ENCODE measurements around the gene SPRTN. TPM values are rescaled to one million over a fixed set of nuclear protein-coding genes. Genes with fewer than 3 reads are reported as not detected.

SPRTN gene
- total and polyA plus RNA-seq, 2 of the 4 experiments (the other 2 are of a cell fraction), result 6.5 to 17.4 TPM

DNA sequence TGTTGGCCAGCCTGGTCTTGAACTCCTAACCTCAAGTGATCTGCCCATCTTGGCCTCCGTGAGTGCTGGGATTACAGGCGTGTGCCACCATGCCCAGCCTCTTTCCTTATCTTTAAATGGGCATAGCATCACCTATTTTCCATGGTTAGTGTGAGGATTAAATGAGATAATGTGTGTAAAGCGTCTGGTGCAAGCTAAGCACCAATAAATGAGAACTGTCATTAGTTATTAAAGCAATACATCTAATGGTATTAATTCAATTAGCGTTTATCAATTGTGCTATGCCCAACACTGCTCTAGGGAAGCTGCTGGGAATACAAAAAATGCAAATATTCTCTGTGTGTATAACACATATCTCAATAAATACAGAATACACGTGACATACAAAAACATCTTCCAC lies 10.5 kb upstream of the SPRTN start:
- Histone ChIP-seq H3K18ac (ENCODE audit: low read depth, low read length) (no peak overlapping the region), H3K4me1 (ENCODE audit: control insufficient read depth, insufficient read depth, low read length) (no peaks in the 10 kb centered on the region), H3K4me3 (ENCODE audit: insufficient read depth, low read depth, low read length) (no peak overlapping the region), H3K14ac (replicated peaks; ENCODE audit: low read depth, low read length) (no peak overlapping the region), H3K56ac (ENCODE audit: extremely low read depth, insufficient read depth, low read length) (no peak overlapping the region), H4K8ac (ENCODE audit: low read depth in 2 of 2, low read length in 2 of 2) (no peak overlapping the region), H3K23ac (ENCODE audit: low read depth, low read length) (no peak overlapping the region), H3K9me3 (ENCODE audit: control insufficient read depth, insufficient read depth, low read length) (no peaks in the 10 kb centered on the region), H3K9me1 (ENCODE audit: insufficient read depth, low read length) (no peaks in the 10 kb centered on the region), H3K36me3 (ENCODE audit: control insufficient read depth, insufficient read depth, low read length) (no peaks in the 10 kb centered on the region), H3K79me1 (ENCODE audit: low read depth in 1 of 2, low read length in 2 of 2) (peaks cover 4 to 7% of the 10 kb centered on the region in 2 experiments; a peak in 2 of 4 replicates), H2AK5ac (ENCODE audit: low read depth, low read length) (no peak overlapping the region), H4K91ac (ENCODE audit: insufficient read depth, low read depth, low read length) (no peak overlapping the region), H3K27ac (ENCODE audit: insufficient read depth, low read length) (no peak overlapping the region), H3K9ac (ENCODE audit: low read depth, low read length) (no peak overlapping the region), H3K4ac (ENCODE audit: low read depth, low read length) (no peak overlapping the region), H2BK15ac (ENCODE audit: low read depth, low read length) (no peak overlapping the region), H4K5ac (ENCODE audit: low read depth, low read length) (no peak overlapping the region), H4K20me1 (ENCODE audit: insufficient read depth, low read length) (peaks cover 4% of the 10 kb centered on the region; the same call in 1 of the 2 replicates), H3K4me2 (ENCODE audit: low read depth, low read length) (no peak overlapping the region), H2BK120ac (ENCODE audit: low read depth, low read length) (no peak overlapping the region), H2BK20ac (ENCODE audit: low read depth, low read length) (no peak overlapping the region), H3K27me3 (ENCODE audit: control insufficient read depth, insufficient read depth, low read length) (no peaks in the 10 kb centered on the region), H2AK9ac (replicated peaks; ENCODE audit: low read depth, low read length, poor library complexity) (no peak overlapping the region), H2BK5ac (ENCODE audit: low read depth, low read length, poor library complexity, severe bottlenecking) (no peak overlapping the region), H2AFZ (replicated peaks; ENCODE audit: low read length, poor library complexity) (no peak overlapping the region)
- dilution Hi-C loops (cut with HindIII; ENCODE audit: low sequenced_read_pairs, unreplicated experiment), result no loop called here
- POLR2A ChIA-PET (ENCODE audit: unreplicated experiment), result no interaction called here
- DNase-seq (no peak), ATAC-seq (ENCODE audit: low read depth) (no peak)
- WGBS, 2 experiments (ENCODE audit: extremely low coverage in 2 of 2, insufficient read length in 1 of 2), result no CpG with 5 or more reads among the region's 5 CpGs
- in situ Hi-C loops (cut with MboI; ENCODE audit: low sequenced_read_pairs), result no loop called here
- no peak for TF ChIP-seq RFX5 (IDR thresholded peaks at IDR 0.05; ENCODE audit: low read depth, low read length)
- no peak for TF ChIP-seq CHD1 (IDR thresholded peaks at IDR 0.05; ENCODE audit: low read depth, low read length)
- TF ChIP-seq MAFK (IDR thresholded peaks at IDR 0.05; ENCODE audit: low read depth, low read length), result no peak
- no peak for TF ChIP-seq MAZ (IDR thresholded peaks at IDR 0.05; ENCODE audit: borderline replicate concordance, low read depth, low read length)
- no peak for TF ChIP-seq NFE2L2 (IDR thresholded peaks at IDR 0.05; ENCODE audit: low read depth, low read length)
- TF ChIP-seq, protein P1, sequence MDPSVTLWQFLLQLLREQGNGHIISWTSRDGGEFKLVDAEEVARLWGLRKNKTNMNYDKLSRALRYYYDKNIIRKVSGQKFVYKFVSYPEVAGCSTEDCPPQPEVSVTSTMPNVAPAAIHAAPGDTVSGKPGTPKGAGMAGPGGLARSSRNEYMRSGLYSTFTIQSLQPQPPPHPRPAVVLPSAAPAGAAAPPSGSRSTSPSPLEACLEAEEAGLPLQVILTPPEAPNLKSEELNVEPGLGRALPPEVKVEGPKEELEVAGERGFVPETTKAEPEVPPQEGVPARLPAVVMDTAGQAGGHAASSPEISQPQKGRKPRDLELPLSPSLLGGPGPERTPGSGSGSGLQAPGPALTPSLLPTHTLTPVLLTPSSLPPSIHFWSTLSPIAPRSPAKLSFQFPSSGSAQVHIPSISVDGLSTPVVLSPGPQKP (IDR thresholded peaks at IDR 0.05; ENCODE audit: borderline replicate concordance, low read depth, low read length), result no peak
- TF ChIP-seq MXI1 (IDR thresholded peaks at IDR 0.05; ENCODE audit: borderline replicate concordance, low read depth, low read length), result no peak
- TF ChIP-seq, protein P2, sequence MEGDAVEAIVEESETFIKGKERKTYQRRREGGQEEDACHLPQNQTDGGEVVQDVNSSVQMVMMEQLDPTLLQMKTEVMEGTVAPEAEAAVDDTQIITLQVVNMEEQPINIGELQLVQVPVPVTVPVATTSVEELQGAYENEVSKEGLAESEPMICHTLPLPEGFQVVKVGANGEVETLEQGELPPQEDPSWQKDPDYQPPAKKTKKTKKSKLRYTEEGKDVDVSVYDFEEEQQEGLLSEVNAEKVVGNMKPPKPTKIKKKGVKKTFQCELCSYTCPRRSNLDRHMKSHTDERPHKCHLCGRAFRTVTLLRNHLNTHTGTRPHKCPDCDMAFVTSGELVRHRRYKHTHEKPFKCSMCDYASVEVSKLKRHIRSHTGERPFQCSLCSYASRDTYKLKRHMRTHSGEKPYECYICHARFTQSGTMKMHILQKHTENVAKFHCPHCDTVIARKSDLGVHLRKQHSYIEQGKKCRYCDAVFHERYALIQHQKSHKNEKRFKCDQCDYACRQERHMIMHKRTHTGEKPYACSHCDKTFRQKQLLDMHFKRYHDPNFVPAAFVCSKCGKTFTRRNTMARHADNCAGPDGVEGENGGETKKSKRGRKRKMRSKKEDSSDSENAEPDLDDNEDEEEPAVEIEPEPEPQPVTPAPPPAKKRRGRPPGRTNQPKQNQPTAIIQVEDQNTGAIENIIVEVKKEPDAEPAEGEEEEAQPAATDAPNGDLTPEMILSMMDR (conservative IDR thresholded peaks at IDR 0.05; ENCODE audit: low read depth, low read length), result no peak
- TF ChIP-seq, protein P3, sequence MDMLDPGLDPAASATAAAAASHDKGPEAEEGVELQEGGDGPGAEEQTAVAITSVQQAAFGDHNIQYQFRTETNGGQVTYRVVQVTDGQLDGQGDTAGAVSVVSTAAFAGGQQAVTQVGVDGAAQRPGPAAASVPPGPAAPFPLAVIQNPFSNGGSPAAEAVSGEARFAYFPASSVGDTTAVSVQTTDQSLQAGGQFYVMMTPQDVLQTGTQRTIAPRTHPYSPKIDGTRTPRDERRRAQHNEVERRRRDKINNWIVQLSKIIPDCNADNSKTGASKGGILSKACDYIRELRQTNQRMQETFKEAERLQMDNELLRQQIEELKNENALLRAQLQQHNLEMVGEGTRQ (IDR thresholded peaks at IDR 0.05; ENCODE audit: low read depth, low read length), result no peak
- no peak for TF ChIP-seq RAD21 (IDR thresholded peaks at IDR 0.05; ENCODE audit: low read length)
- no peak for TF ChIP-seq RCOR1 (IDR thresholded peaks at IDR 0.05; ENCODE audit: insufficient replicate concordance, low read length)
- TF ChIP-seq FOS (IDR thresholded peaks at IDR 0.05; ENCODE audit: low read depth, low read length), result no peak
- TF ChIP-seq BHLHE40 (IDR thresholded peaks at IDR 0.05; ENCODE audit: low read depth, low read length), result no peak
- no peak for TF ChIP-seq POLR2A (IDR thresholded peaks at IDR 0.05; ENCODE audit: low read depth, low read length)
- no peak for TF ChIP-seq SMC3 (IDR thresholded peaks at IDR 0.05; ENCODE audit: low read depth, low read length)
- no peak for TF ChIP-seq CEBPB (IDR thresholded peaks at IDR 0.05; ENCODE audit: low read depth, low read length)
- BruUV-seq (replicated peaks), result no TSS peak
- intact Hi-C loops (cut with micrococcal nuclease), result no loop called here
- CTCF ChIA-PET, result no interaction called here
